SU-DHL-6 (cell line): ENCODE results near the gene TICAM1.

Experiments
- H2AFZ ChIP-seq: fragments of 200-600 bp; sonication (generic); 2 replicates; pipeline ENCODE4 v1.6.1; 2014; ENCODE audit warnings: low read depth, mild to moderate bottlenecking, moderate library complexity, mixed read lengths, antibody characterized with exemption, low read length; ENCODE audit not compliant: severe bottlenecking
- H3F3A ChIP-seq: fragments of 200-600 bp; shearing (Covaris generic); 2 replicates; pipeline ENCODE4 v1.6.0; 2016; ENCODE audit warnings: antibody characterized with exemption, mild to moderate bottlenecking; ENCODE audit not compliant: insufficient read depth
- H3K27ac ChIP-seq: fragments of 200-600 bp; sonication (generic); 2 replicates; pipeline ENCODE4 v1.5.1; 2016; ENCODE audit warnings: low read depth, mild to moderate bottlenecking, low read length, moderate library complexity, mixed read lengths
- H3K27me3 ChIP-seq: fragments of 200-600 bp; sonication (generic), shearing (Covaris generic); 2 replicates; pipeline ENCODE4 v1.6.0; 2014; ENCODE audit warnings: mild to moderate bottlenecking, low read length
- H3K36me3 ChIP-seq: fragments of 200-600 bp; sonication (generic); 2 replicates; pipeline ENCODE4 v1.6.1; 2014; ENCODE audit warnings: mild to moderate bottlenecking, low read length, mixed read lengths
- H3K4me2 ChIP-seq: fragments of 300-600, 200-600 bp; shearing (Covaris generic), sonication (generic); 2 replicates; pipeline ENCODE4 v1.6.0; 2014; ENCODE audit warnings: low read length, low read depth, mild to moderate bottlenecking; ENCODE audit not compliant: poor library complexity, severe bottlenecking
- H3K4me3 ChIP-seq: fragments of 200-600 bp; sonication (generic); 2 replicates; pipeline ENCODE4 v1.5.1; 2014; ENCODE audit warnings: antibody characterized with exemption, low read length, mild to moderate bottlenecking, mixed read lengths; ENCODE audit not compliant: insufficient read depth, poor library complexity, severe bottlenecking
- H3K79me2 ChIP-seq: fragments of 200-600 bp; sonication (generic); 2 replicates; pipeline ENCODE4 v1.6.1; 2014; ENCODE audit warnings: mild to moderate bottlenecking, low read length, moderate library complexity; ENCODE audit not compliant: insufficient read depth
- H3K9ac ChIP-seq: fragments of 200-600 bp; sonication (generic); 2 replicates; pipeline ENCODE4 v1.7.0; 2014; ENCODE audit warnings: mild to moderate bottlenecking, low read length
- H3K9me2 ChIP-seq: fragments of 200-600 bp; sonication (generic); replicated peaks from 2 replicates; pipeline ENCODE4 v1.6.1; 2014; ENCODE audit warnings: low read length; ENCODE audit not compliant: insufficient read depth
- H3K9me3 ChIP-seq: fragments of 200-600 bp; sonication (generic); 2 replicates; pipeline ENCODE4 v1.6.1; 2014; ENCODE audit warnings: low read length, mixed read lengths; ENCODE audit not compliant: insufficient read depth
- H4K20me1 ChIP-seq: fragments of 200-600 bp; sonication (generic); 2 replicates; pipeline ENCODE4 v1.6.1; 2014; ENCODE audit warnings: low read depth, mild to moderate bottlenecking, antibody characterized with exemption, low read length, moderate library complexity, mixed read lengths
- EZH2phosphoT487 ChIP-seq: fragments of 200-600 bp; sonication (generic), shearing (Covaris generic); conservative IDR thresholded peaks from 2 replicates; pipeline ENCODE4 v1.6.1; 2018; ENCODE audit warnings: mild to moderate bottlenecking, antibody characterized with exemption, low read length, moderate library complexity, mixed read lengths
- TF ChIP-seq, protein P1 (sequence below): fragments of 200-600 bp; sonication (generic); IDR thresholded peaks from one replicate; pipeline ENCODE4 v1.5.1; 2017; ENCODE audit warnings: antibody characterized with exemption, mild to moderate bottlenecking, low read length, moderate library complexity; ENCODE audit not compliant: insufficient read depth, poor library complexity, severe bottlenecking

Gene TICAM1

DNA sequence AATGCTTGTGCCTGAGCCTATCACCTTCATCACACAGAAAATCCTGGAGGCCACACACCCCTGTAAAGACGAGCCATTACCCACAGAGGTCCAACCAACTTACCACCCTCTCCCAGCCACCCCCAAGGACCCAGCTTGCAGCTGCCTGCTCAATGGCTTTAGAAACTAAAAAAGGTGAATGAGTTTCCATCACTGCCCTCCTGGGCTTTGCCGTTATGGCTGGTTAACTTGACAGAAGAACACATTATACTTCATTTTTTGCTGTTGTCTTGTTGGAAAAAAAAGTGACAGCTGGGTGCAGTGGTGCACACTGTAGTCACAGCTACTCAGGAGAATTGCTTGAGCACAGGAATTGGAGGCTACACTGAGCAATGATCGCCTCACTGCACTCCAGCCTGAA is 57.4 kb downstream of the TICAM1 start:
- no peak overlapping the region for H3K4me3 ChIP-seq
- H4K20me1 ChIP-seq, result no peaks in the 10 kb centered on the region
- H3K27me3 ChIP-seq, result no peaks in the 10 kb centered on the region
- no peaks in the 10 kb centered on the region for H3K36me3 ChIP-seq
- H3K4me2 ChIP-seq, result no peak overlapping the region
- no peaks in the 10 kb centered on the region for H3F3A ChIP-seq
- TF ChIP-seq EZH2phosphoT487, result no peak
- TF ChIP-seq, protein P1, sequence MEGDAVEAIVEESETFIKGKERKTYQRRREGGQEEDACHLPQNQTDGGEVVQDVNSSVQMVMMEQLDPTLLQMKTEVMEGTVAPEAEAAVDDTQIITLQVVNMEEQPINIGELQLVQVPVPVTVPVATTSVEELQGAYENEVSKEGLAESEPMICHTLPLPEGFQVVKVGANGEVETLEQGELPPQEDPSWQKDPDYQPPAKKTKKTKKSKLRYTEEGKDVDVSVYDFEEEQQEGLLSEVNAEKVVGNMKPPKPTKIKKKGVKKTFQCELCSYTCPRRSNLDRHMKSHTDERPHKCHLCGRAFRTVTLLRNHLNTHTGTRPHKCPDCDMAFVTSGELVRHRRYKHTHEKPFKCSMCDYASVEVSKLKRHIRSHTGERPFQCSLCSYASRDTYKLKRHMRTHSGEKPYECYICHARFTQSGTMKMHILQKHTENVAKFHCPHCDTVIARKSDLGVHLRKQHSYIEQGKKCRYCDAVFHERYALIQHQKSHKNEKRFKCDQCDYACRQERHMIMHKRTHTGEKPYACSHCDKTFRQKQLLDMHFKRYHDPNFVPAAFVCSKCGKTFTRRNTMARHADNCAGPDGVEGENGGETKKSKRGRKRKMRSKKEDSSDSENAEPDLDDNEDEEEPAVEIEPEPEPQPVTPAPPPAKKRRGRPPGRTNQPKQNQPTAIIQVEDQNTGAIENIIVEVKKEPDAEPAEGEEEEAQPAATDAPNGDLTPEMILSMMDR, result no peak
- H3K9me2 ChIP-seq, result no peaks in the 10 kb centered on the region
- H3K79me2 ChIP-seq, result no peaks in the 10 kb centered on the region
- H3K9me3 ChIP-seq, result no peaks in the 10 kb centered on the region
- no peak overlapping the region for H3K9ac ChIP-seq
- no peak overlapping the region for H2AFZ ChIP-seq
- H3K27ac ChIP-seq, result no peak overlapping the region

DNA sequence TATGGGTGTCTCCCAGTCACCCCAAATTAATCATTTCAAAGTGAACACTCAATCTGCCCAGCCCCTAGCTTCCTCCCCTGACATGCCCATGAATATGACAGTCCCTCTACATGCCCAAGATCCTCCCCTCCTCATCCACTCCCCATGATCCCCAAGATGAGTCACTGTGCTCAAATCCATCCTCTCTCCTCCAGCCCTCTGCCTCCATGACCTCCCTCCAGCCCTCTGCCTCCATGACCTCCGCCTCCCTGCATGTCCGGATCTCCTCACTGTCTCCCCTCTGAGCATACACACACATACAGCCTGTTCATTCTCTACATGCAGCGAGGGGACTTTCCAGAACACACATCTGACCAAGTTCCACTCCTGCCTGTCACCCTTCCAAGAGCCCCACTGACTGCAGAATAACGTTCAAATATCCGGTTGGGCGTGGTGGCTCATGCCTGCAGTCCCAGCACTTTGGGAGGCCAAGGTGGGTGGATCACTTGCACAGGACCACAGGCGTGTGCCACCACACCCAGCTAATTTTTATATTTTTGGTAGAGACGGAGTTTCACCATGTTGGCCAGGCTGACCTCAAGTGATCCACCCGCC is 58.4 kb downstream of the TICAM1 start:
- H3F3A ChIP-seq, result no peaks in the 10 kb centered on the region
- H3K79me2 ChIP-seq, result no peaks in the 10 kb centered on the region
- no peaks in the 10 kb centered on the region for H3K9me2 ChIP-seq
- H4K20me1 ChIP-seq, result no peaks in the 10 kb centered on the region
- no peak overlapping the region for H2AFZ ChIP-seq
- no peak overlapping the region for H3K9ac ChIP-seq
- H3K4me2 ChIP-seq, result no peak overlapping the region
- H3K36me3 ChIP-seq, result no peaks in the 10 kb centered on the region
- H3K4me3 ChIP-seq, result no peak overlapping the region
- TF ChIP-seq, protein P1, result no peak
- TF ChIP-seq EZH2phosphoT487, result no peak
- no peaks in the 10 kb centered on the region for H3K9me3 ChIP-seq
- no peak overlapping the region for H3K27ac ChIP-seq
- H3K27me3 ChIP-seq, result no peaks in the 10 kb centered on the region

DNA sequence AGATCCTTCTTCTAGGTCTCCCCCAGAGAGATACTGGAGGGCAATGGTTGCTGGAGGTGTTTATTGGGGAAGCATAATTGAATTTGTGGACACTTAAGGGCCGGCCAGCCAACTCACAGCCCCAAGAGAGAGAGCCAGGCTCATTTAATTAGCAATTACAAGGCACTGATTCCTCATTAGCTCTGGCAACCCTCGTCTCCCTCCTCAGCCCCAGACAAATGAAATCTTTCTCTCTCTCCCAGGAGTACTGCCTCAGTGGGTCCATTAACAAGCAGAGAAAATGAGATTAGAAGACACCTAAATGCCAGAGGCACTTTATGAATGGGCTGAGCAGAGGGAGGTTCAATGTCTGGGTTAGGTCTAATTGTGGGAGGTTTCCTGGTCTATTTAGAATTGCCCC is 58.9 kb downstream of the TICAM1 start:
- no peaks in the 10 kb centered on the region for H3K9me3 ChIP-seq
- no peaks in the 10 kb centered on the region for H3K79me2 ChIP-seq
- no peaks in the 10 kb centered on the region for H3F3A ChIP-seq
- no peaks in the 10 kb centered on the region for H3K36me3 ChIP-seq
- H3K27me3 ChIP-seq, result no peaks in the 10 kb centered on the region
- H3K4me2 ChIP-seq, result no peak overlapping the region
- no peaks in the 10 kb centered on the region for H3K9me2 ChIP-seq
- no peaks in the 10 kb centered on the region for H4K20me1 ChIP-seq
- no peak for TF ChIP-seq EZH2phosphoT487
- TF ChIP-seq, protein P1, result no peak
- H2AFZ ChIP-seq, result no peak overlapping the region
- no peak overlapping the region for H3K4me3 ChIP-seq
- H3K27ac ChIP-seq, result no peak overlapping the region
- no peak overlapping the region for H3K9ac ChIP-seq
